HUES48 (cell line): ENCODE data around the gene MAP3K8.
A peak's percentile ranks its signal among the peaks of the same experiment; 100 is the strongest.
"Not testable (repeated sequence)": the region's sequence is repeated elsewhere in the genome, so short reads cannot be mapped to it uniquely, and the experiment has no call there.

ENCODE experiments used
- H3K27ac ChIP-seq: one replicate; pipeline ENCODE4 v1.7.0; 2013; ENCODE audit warnings: low read depth, low read length, inconsistent platforms
- H3K27me3 ChIP-seq: 2 replicates; pipeline ENCODE4 v1.6.1; 2013; ENCODE audit warnings: mild to moderate bottlenecking, low read length; ENCODE audit not compliant: control insufficient read depth, insufficient read depth
- H3K36me3 ChIP-seq: 2 replicates; pipeline ENCODE4 v1.6.1; 2013; ENCODE audit warnings: low read length; ENCODE audit not compliant: control insufficient read depth, insufficient read depth
- H3K4me1 ChIP-seq: 2 replicates; pipeline ENCODE4 v1.6.1; 2013; ENCODE audit warnings: mild to moderate bottlenecking, low read length; ENCODE audit not compliant: control insufficient read depth, insufficient read depth
- H3K4me3 ChIP-seq: 2 replicates; pipeline ENCODE4 v1.5.1; 2013; ENCODE audit warnings: mild to moderate bottlenecking, low read depth, low read length
- H3K9ac ChIP-seq: 2 replicates; pipeline ENCODE4 v1.6.1; 2013; ENCODE audit warnings: mild to moderate bottlenecking, low read depth, low read length, moderate library complexity
- H3K9me3 ChIP-seq: 2 replicates; pipeline ENCODE4 v1.6.1; 2013; ENCODE audit warnings: low read length; ENCODE audit not compliant: control insufficient read depth, insufficient read depth

Gene MAP3K8

DNA sequence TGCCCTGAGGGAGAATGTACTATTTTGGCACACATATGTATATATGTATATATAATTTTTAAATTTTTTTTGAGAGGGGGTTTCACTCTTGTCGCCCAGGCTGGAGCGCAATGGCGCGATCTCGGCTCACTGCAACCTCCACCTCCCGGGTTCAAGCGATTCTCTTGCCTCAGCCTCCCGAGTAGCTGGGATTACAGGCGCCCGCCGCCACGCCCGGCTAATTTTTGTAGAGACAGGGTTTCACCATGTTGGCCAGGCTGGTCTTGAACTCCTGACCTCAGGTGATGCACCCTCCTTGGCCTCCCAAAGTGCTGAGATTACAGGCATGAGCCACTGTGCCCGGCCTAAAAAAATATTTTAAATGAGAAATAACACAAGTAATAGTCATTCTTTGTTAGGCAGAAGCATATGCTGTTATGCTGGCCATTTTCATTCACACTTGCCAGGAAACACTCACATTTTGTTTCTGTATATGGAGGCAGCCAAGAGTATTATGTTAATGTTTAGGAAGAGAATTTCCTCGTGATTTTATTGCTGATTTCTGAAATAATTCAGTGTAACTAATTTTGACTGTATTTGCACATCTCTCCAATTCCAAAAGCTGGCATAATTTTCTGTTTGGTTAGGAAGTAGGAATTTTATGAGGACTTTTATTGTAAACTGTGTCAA, 1.6 kb downstream of the MAP3K8 start:
- H3K4me1 ChIP-seq = peaks cover 36% of the 10 kb centered on the region
- peaks cover 26% of the 10 kb centered on the region for H3K27me3 ChIP-seq
- H3K9me3 ChIP-seq, H3K36me3 ChIP-seq, H3K9ac ChIP-seq: not testable (repeated sequence)
- H3K27ac ChIP-seq = peak overlapping the region; percentile 2
- H3K4me3 ChIP-seq = peak overlapping the region; percentile 86

DNA sequence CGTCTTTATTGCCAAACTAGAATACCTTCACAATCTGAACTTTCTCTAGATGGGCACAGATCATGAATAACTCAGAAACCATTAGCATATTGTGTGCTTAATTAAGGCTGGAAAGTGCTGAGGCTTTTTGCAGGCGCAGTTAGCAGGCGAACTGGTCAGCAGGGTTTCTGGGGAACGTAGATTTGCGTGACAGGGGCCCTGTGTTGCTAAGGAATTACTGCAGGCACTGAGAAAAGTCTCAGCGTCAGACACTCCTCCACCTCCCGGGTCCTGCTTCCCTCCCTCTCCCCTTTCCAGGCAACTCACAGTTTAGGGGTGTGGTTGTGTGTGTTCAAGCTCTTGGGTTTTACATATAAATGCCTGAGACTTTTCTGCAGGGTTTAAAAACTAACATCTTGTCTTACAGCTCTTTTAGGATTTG, 2.2 kb downstream of the MAP3K8 start:
- H3K36me3 ChIP-seq = 0 out of 2 replicates have a peak, but pooled peaks cover 4% of the 10 kb centered on the region
- peak overlapping the region; percentile 39 for H3K4me3 ChIP-seq
- H3K27me3 ChIP-seq = peaks cover 25% of the 10 kb centered on the region
- peak overlapping the region; percentile 2 for H3K27ac ChIP-seq
- H3K9ac ChIP-seq = no peak overlapping the region
- no peaks in the 10 kb centered on the region for H3K9me3 ChIP-seq
- H3K4me1 ChIP-seq = peaks cover 34% of the 10 kb centered on the region

GRCh38 chr10:30436671-30437030, 2.7 kb downstream of the MAP3K8 start:
- Histone ChIP-seq H3K9me3 (no peaks in the 10 kb centered on the region), H3K36me3 (0 out of 2 replicates have a peak, but pooled peaks cover 4% of the 10 kb centered on the region), H3K4me1 (peaks cover 30% of the 10 kb centered on the region), H3K27me3 (peaks cover 22% of the 10 kb centered on the region), H3K4me3 (peak overlapping the region; percentile 39), H3K27ac (peak overlapping the region; percentile 42), H3K9ac (no peak overlapping the region)

DNA sequence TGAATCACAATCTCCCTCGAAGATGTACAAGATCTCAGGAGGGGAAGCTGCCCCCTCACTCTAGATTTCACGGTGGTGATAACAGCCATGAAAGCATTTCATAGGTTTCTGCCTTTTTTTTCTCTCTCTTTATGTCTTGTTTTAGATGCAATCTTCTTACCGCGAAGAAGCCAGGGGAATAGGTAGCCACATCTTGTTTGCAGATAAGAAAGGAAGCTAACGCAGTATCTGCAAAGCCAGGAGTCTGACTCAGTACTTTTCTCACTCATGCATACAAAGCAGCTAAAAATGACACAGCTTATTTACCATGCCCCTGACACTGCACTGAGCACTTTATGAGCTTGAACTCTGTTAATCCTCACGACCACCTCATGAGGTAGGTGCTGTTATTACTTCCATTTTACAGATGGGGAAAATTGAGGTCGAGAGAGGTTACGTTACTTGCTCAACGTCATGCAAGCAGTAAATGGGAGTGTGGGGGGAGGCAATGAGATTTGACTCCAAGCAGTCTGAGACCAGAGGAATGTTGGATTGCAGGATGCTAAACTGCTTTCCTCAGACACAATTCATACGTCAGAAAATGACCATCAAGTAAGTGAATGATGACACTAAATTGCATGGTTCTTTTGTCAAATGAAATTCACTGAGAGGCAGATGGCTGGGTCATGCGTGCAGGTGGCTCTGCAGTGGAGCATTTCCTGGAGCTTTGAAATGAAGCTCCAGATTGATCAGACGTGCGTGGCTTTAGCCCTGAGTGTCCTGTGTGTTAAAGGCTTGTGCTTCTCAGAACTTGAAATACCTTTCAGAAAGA, 3.3 kb downstream of the MAP3K8 start:
- peak overlapping the region; percentile 42 for H3K27ac ChIP-seq

GRCh38 chr10:30438021-30438850, 4.3 kb downstream of the MAP3K8 start:
- Histone ChIP-seq H3K4me3 (no peak overlapping the region; the same call in 1 of the 2 replicates), H3K36me3 (0 out of 2 replicates have a peak, but pooled peaks cover 4% of the 10 kb centered on the region), H3K4me1 (peaks cover 30% of the 10 kb centered on the region), H3K9me3 (no peaks in the 10 kb centered on the region), H3K27ac (no peak overlapping the region), H3K27me3 (peaks cover 11% of the 10 kb centered on the region), H3K9ac (no peak overlapping the region)

More for the DNA sequence above, 3.3 kb downstream of the MAP3K8 start:
- H3K36me3 ChIP-seq = 0 out of 2 replicates have a peak, but pooled peaks cover 4% of the 10 kb centered on the region
- no peak overlapping the region for H3K9ac ChIP-seq
- no peak overlapping the region; the same call in 1 of the 2 replicates for H3K4me3 ChIP-seq
- H3K27me3 ChIP-seq = peaks cover 17% of the 10 kb centered on the region
- H3K4me1 ChIP-seq = peaks cover 30% of the 10 kb centered on the region
- H3K9me3 ChIP-seq = no peaks in the 10 kb centered on the region

- Histone ChIP-seq H3K36me3 (0 out of 2 replicates have a peak, but pooled peaks cover 4% of the 10 kb centered on the region), H3K27ac (no peak overlapping the region), H3K4me3 (no peak overlapping the region), H3K27me3 (peaks cover 5% of the 10 kb centered on the region), H3K9ac (no peak overlapping the region), H3K9me3 (no peaks in the 10 kb centered on the region), H3K4me1 (peaks cover 30% of the 10 kb centered on the region)
Observed at GRCh38 chr10:30439931-30440330, 5.9 kb downstream of the MAP3K8 start.

DNA sequence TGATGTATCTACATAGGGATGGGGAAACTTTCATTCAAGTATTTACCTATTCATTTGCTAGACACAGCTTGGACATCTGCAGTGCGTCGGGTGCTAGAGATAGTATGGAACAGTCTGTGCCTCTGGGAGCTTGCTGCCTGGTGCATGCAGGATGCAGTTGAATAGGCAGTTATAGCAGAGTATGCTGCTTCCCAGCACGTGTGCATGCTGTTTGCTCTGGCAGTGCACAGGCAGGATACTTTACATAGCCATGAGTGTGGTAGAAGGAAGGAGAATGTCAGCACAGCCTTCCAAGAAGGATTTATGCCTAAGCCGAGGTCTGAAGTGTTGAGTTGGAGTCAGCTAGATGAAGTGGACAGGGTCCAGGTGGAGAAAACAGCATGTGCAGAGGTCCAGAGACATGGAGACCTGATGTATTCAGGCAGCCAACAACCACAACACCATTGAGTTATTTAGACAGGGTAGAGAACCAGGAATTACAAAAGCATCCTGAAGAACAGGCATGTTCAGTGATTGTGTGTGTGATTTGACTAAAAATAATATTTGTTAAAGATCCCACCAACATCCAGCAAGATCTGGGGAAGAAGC, 8.1 kb downstream of the MAP3K8 start:
- no peak overlapping the region for H3K27ac ChIP-seq
- H3K9me3 ChIP-seq = no peaks in the 10 kb centered on the region
- no peaks in the 10 kb centered on the region for H3K27me3 ChIP-seq
- peaks cover 16% of the 10 kb centered on the region for H3K4me1 ChIP-seq
- 0 out of 2 replicates have a peak, but pooled peaks cover 4% of the 10 kb centered on the region for H3K36me3 ChIP-seq
- H3K4me3 ChIP-seq = no peak overlapping the region
- no peak overlapping the region for H3K9ac ChIP-seq

- H3K4me1 ChIP-seq = peaks cover 6% of the 10 kb centered on the region
- no peak overlapping the region for H3K9ac ChIP-seq
- no peaks in the 10 kb centered on the region for H3K9me3 ChIP-seq
- H3K4me3 ChIP-seq = no peak overlapping the region
- 0 out of 2 replicates have a peak, but pooled peaks cover 4% of the 10 kb centered on the region for H3K36me3 ChIP-seq
- H3K27ac ChIP-seq = no peak overlapping the region
- no peaks in the 10 kb centered on the region for H3K27me3 ChIP-seq
Observed at GRCh38 chr10:30443049-30443448, 9.1 kb downstream of the MAP3K8 start.

DNA sequence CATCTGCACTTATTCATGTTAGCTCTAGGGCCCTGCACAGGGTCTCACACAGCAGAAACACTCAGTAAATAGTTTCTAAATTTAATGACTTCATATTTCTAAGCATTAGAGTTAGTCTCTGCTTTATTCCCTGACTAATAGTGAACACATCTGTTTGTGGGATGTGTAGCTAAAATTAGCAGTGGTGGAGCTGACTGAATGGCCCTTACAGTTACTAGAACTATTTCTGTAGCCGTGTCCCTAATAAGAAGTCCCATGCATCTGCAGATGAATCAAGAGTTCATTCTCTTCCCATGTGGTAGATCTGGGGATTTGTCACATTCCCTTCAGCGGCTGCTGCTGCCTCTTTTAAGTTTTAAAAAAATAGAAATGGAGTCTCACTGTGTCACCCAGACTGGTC, 11.7 kb downstream of the MAP3K8 start:
- H3K27ac ChIP-seq = no peak overlapping the region
- no peak overlapping the region for H3K4me3 ChIP-seq
- no peaks in the 10 kb centered on the region for H3K9me3 ChIP-seq
- no peaks in the 10 kb centered on the region for H3K4me1 ChIP-seq
- no peak overlapping the region for H3K9ac ChIP-seq
- H3K27me3 ChIP-seq = no peaks in the 10 kb centered on the region
- H3K36me3 ChIP-seq = peaks cover 16% of the 10 kb centered on the region

GRCh38 chr10:30447125-30447799, 13.3 kb downstream of the MAP3K8 start:
- Histone ChIP-seq H3K36me3 (peaks cover 21% of the 10 kb centered on the region), H3K9me3 (no peaks in the 10 kb centered on the region), H3K27me3 (no peaks in the 10 kb centered on the region), H3K9ac (no peak overlapping the region), H3K27ac (no peak overlapping the region), H3K4me3 (no peak overlapping the region), H3K4me1 (no peaks in the 10 kb centered on the region)
